GM19467 (cell line): ENCODE results near the gene CLK3.

Experiments used
- ATAC-seq: cut with Tn5 transposase; IDR thresholded peaks from one replicate; pipeline ENCODE4 v1.9.1; 2021; ENCODE audit warnings: mild to moderate bottlenecking, moderate library complexity; ENCODE audit not compliant: unreplicated experiment

The CLK3 gene

DNA sequence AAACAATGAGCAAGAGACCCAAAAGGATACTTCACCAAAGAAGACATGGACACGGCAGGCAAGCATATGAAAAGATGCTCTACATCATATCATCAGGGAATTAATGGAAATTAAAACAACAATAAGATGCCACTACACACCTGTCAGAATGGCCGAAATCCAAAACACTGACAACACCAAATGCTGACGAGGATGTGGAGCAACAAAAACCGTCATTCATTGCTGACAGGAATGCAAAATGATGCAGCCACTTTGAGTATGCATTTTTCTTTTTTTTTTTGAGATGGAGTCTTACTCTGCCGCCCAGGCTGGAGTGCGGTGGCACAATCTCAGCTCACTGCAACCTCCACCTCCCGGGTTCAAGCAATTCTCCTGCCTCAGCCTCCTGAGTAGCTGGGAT lies 61.2 kb downstream of the CLK3 start:
- no peak for ATAC-seq
